Measurements from ENCODE around the gene PHYHIPL.

GRCh38 chr10:59133841-59134593 is 42.4 kb upstream of the PHYHIPL start:
- TF ChIP-seq EZH2 (optimal IDR thresholded peaks at IDR 0.05; ENCODE audit: low read depth, low read length) = no peak
- TF ChIP-seq CTCF (IDR thresholded peaks at IDR 0.05; ENCODE audit: low read length) = no peak
- TF ChIP-seq EZH2phosphoT487 (IDR thresholded peaks at IDR 0.05; ENCODE audit: low read length) = no peak

Data from MM.1S (cell line).